Epithelial cell of esophagus (primary cell): Measurements from ENCODE around the gene DYRK1A.

Experiments
- DNase-seq: peaks from one replicate; pipeline ENCODE4 v3.0.0; 2010; ENCODE audit warnings: low read depth
- H3K4me3 ChIP-seq: 2 replicates; pipeline ENCODE4 v1.5.1; 2011; ENCODE audit warnings: mild to moderate bottlenecking, low read length, control low read depth
- CTCF ChIP-seq: IDR thresholded peaks from 2 replicates; pipeline ENCODE4 v1.5.1; 2011; ENCODE audit warnings: low read depth, mild to moderate bottlenecking, low read length, control low read depth, inconsistent platforms; ENCODE audit not compliant: insufficient read depth; ENCODE audit errors: missing control alignments

DYRK1A gene

GRCh38 chr21:37408464-37409193 lies 42.1 kb downstream of the DYRK1A start:
- DNase-seq = no peak
- no peak for TF ChIP-seq CTCF

GRCh38 chr21:37410639-37411038 lies 44.1 kb downstream of the DYRK1A start:
- no peak overlapping the region for H3K4me3 ChIP-seq
- no peak for DNase-seq
- no peak for TF ChIP-seq CTCF

More at GRCh38 chr21:37408464-37409193, 42.1 kb downstream of the DYRK1A start:
- no peak overlapping the region for H3K4me3 ChIP-seq

DNA sequence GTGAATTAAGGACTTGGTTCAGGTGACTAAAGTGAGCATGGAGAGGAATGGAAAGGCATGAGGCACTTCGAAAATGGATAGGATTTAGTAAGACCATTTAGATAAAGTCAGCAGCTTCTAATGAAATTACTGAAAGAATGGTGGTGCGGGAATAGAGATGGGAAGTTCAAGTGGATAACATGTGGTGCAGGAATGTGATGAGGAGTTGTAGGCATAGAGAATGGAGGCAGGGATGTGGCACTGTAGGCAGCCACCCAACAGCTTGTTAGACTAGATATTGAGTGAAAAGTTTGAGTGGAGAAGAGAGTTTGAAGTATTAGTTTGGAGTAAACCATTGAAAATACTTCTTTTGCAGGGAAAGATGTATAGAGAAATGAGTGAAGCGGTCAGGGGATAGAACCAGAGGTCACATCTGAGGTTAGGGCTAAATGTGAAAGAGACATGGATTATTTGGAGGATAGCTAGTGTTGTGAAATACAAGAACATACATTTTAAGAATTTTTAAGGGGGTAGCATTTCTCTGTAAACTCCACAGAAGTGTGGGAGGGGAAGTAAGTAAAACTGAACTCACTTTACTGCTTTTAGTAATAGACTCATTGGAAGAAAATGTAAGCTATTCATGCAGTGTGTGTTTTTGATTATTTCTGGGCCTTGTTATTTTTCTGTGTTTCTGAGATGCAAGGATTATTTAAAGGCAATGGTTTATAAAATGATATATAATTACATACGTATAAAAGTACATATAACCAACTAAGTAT lies 46.2 kb downstream of the DYRK1A start:
- TF ChIP-seq CTCF = no peak
- no peak for DNase-seq
- H3K4me3 ChIP-seq = no peak overlapping the region

DNA sequence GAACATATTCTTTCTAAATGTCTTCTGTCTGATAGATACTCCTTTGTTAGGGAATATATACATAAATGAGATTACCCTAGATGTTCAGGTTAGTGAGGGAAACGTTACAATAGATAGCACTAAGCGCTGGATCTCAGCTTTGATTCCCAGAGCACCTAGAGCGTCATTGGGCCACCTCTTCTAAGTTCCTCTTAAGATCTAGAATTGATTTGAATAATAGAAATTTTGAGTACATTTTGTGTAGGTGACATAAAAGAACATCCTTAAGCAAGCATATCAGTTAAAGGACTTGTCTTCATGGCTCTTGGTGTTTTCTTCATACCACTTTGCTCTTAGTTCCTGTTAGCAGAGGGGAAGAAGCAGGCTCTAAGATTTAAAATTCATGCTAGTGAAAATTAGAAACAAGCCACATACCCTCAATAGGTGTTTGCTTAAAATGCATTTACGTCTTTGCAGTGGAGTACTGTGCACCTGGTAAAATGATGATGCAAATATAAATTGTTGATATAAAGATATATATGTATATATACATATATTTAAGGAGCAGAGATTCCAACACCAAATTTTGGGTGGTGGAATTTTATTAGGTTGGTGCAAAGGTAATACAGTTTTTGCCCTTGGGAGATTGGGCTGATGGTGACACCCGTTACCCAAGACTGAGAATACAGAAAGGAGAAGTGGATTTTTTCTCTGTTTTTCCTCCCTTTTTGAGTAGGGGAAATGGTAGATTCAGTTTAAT lies 47.1 kb downstream of the DYRK1A start:
- no peak overlapping the region for H3K4me3 ChIP-seq
- DNase-seq = no peak
- no peak for TF ChIP-seq CTCF

DNA sequence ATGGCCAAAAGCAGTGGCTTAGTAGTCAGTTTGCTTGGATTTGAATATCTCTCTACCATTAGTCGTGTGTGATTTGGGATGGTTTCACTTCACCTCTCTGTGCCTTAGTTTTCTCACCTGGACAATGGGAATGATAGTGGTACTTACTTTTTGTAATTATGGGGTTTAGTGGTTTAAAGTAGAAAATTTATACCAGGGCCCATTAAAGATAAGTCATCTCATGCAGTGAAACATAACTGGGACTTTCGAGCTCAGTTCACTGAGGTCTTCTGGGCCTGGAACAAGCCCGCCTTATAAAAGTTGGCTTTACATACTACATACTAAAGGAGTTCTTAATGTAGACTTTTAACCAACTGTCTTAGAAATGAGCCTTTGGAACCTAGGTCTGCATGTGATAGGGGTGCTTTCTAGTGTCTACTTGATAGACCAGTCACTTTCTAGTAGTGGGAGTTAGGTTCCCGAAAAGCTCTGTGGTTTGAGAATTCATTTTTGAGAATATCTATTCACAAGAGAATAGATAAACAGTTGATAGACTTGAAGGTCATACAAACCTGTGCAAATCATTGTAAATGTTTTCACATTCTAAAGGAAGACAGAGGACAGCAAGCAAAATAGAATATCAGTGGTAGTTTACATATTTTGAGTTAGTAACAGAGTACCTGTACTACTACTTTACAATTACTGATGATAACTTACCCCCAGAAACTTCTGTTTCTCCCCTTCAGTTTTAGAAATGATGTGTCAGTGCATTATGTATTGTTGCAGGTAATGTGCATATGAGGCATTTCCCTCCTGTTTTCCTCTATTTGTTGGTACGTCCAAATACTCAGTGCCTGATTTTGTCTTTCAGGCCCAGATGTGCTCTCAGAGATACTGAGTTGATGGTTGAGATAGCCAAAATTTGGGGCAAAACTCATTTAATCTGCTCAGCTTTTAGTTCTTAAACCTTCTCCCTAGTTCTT lies 48.0 kb downstream of the DYRK1A start:
- no peak for TF ChIP-seq CTCF
- no peak for DNase-seq
- no peak overlapping the region for H3K4me3 ChIP-seq

GRCh38 chr21:37415939-37416338 lies 49.4 kb downstream of the DYRK1A start:
- no peak for TF ChIP-seq CTCF
- no peak for DNase-seq

More at GRCh38 chr21:37415939-37416338, 49.4 kb downstream of the DYRK1A start:
- no peak overlapping the region for H3K4me3 ChIP-seq
